SH-SY5Y (cell line): ENCODE measurements around the gene TMEM184B.

Experiments
- GATA2 ChIP-seq: IDR thresholded peaks from 2 replicates; pipeline ENCODE4 v1.6.1; 2011; ENCODE audit warnings: mild to moderate bottlenecking, low read depth, low read length
- GATA3 ChIP-seq: IDR thresholded peaks from 2 replicates; pipeline ENCODE4 v1.6.1; 2011; ENCODE audit warnings: low read depth, mild to moderate bottlenecking, low read length, moderate library complexity

The TMEM184B gene

GRCh38 chr22:38239101-38239761 is 33.6 kb downstream of the TMEM184B start:
- TF ChIP-seq GATA3 = no peak

- TF ChIP-seq GATA2 (no peak), GATA3 (no peak)
Measured at GRCh38 chr22:38238519-38239071, 34.2 kb downstream of the TMEM184B start.

- TF ChIP-seq GATA2 (no peak), GATA3 (no peak)
Measured at GRCh38 chr22:38236786-38237185, 36.0 kb downstream of the TMEM184B start.

GRCh38 chr22:38235240-38235850 is 37.5 kb downstream of the TMEM184B start:
- TF ChIP-seq GATA3 = no peak
- no peak for TF ChIP-seq GATA2

- no peak for TF ChIP-seq GATA2
- no peak for TF ChIP-seq GATA3
Measured at GRCh38 chr22:38233427-38233826, 39.4 kb downstream of the TMEM184B start.

- TF ChIP-seq GATA3 = no peak
- no peak for TF ChIP-seq GATA2
Measured at GRCh38 chr22:38232196-38232595, 40.6 kb downstream of the TMEM184B start.

- TF ChIP-seq GATA2 (no peak), GATA3 (no peak)
Measured at GRCh38 chr22:38230916-38231315, 41.9 kb downstream of the TMEM184B start.

GRCh38 chr22:38230108-38230825 is 42.5 kb downstream of the TMEM184B start:
- no peak for TF ChIP-seq GATA3
- TF ChIP-seq GATA2 = no peak

- TF ChIP-seq GATA3 (no peak), GATA2 (no peak)
Measured at GRCh38 chr22:38228873-38229740, 43.7 kb downstream of the TMEM184B start.

GRCh38 chr22:38228326-38228872 is 44.4 kb downstream of the TMEM184B start:
- TF ChIP-seq GATA3 = no peak
- TF ChIP-seq GATA2 = no peak

- TF ChIP-seq GATA2 (no peak), GATA3 (no peak)
Measured at GRCh38 chr22:38226853-38227649, 45.8 kb downstream of the TMEM184B start.

- TF ChIP-seq GATA3 = no peak
Measured at GRCh38 chr22:38223289-38223960, 49.4 kb downstream of the TMEM184B start.
